Measurements from ENCODE around the gene KCNMA1.

GRCh38 chr10:77189075-77189474, 448.5 kb downstream of the KCNMA1 start:
- TF ChIP-seq POLR2A (IDR thresholded peaks at IDR 0.05) (no peak), CTCF (IDR thresholded peaks at IDR 0.05 in 8 of 11, conservative IDR thresholded peaks at IDR 0.05 in 3 of 11) (no peak)
